Activated CD8-positive, alpha-beta memory T cell treated with anti-CD3 and anti-CD28 coated beads for 4 hours (primary cell): ENCODE results near the gene ARHGEF10L.
"Not testable (repeated sequence)": the region's sequence is repeated elsewhere in the genome, so short reads cannot be mapped to it uniquely, and the experiment has no call there.

Experiments used
- DNase-seq, 2 donors: peaks; one replicate each; pipeline ENCODE4 v3.0.0-alpha.2; 2020; ENCODE audit warnings: low read depth in 2 of 2

Gene ARHGEF10L

GRCh38 chr1:17742583-17742982, 203.1 kb downstream of the ARHGEF10L start:
- no peak for DNase-seq

- no peak for DNase-seq
Observed at GRCh38 chr1:17743008-17743647, 203.6 kb downstream of the ARHGEF10L start.

- no peak for DNase-seq
Observed at GRCh38 chr1:17743925-17744324, 204.4 kb downstream of the ARHGEF10L start.

GRCh38 chr1:17744666-17745478, 205.4 kb downstream of the ARHGEF10L start:
- DNase-seq = no peak

- DNase-seq = no peak
Observed at GRCh38 chr1:17745479-17745955, 206.0 kb downstream of the ARHGEF10L start.

DNA sequence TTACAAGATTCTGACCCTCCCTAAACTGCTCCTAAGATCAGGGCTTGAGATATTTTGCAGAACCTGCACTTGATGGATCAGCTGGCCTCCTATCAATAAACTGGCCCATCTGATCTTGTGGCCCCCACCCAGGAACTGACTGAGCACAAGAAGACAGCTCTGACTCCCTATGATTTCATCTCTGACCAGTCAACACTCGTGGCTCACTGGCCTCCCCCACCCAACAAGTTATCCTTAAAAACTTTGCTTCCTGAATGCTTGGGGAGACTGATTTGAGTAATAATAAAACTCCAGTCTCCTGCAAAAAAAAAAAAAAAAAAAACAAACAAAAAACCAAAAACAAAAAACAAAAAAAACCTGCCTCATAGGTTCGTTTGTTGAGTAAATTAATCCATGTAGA, 206.8 kb downstream of the ARHGEF10L start:
- DNase-seq = not testable (repeated sequence)

DNA sequence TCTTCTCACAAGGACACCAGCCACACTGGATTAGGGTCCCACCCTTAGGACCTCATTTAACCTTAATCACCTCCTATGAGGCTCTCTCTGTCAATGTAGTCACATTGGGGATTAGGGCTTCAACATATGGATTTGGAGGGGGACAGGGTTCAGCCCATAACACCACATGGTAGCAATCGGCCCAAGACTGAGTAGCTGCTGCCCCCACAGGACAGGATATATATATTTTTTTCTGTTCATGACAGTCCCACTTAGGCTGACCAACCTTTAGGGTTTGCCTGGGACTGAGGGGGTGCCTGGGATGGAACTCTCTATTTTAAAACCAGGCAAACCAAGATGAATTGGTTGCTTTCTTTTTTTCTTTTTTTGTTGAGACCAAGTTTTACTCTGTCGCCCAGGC, 207.4 kb downstream of the ARHGEF10L start:
- no peak for DNase-seq
